IMR-90 (cell line): ENCODE data around the gene EGLN3. TPM values are rescaled to one million over a fixed set of nuclear protein-coding genes. Genes with fewer than 3 reads are reported as not detected.

Experiments used
- ATAC-seq: fragments of 200-7000 bp; cut with Tn5 transposase; 2 replicates; pipeline ENCODE4 v1.9.1; 2020; ENCODE audit warnings: low read depth, mild to moderate bottlenecking, moderate library complexity
- BruUV-seq: library from RNA; stranded (reverse); fragments of 400-500 nt; replicated peaks from 2 replicates; lab custom pipeline; 2021; lab: Mats Ljungman, UMichigan
- CTCF ChIA-PET: fragments of 300-600 bp; formaldehyde crosslinking; extraction: SDS; loops from one replicate; lab custom pipeline; 2021; ENCODE audit warnings: antibody characterized with exemption; lab: Yijun Ruan, JAX
- POLR2A ChIA-PET: fragments of 300-600 bp; sonication (Branson Sonifier 250); formaldehyde crosslinking; loops from one replicate; lab custom pipeline; 2022; ENCODE audit warnings: antibody characterized with exemption; ENCODE audit not compliant: unreplicated experiment; lab: Charles Lee
- DNase-seq: peaks from one replicate; pipeline ENCODE4 v3.0.0; 2013
- H2AFZ ChIP-seq: replicated peaks from 2 replicates; pipeline ENCODE3; 2013; ENCODE audit warnings: low read length, mild to moderate bottlenecking; ENCODE audit not compliant: poor library complexity
- H2AK5ac ChIP-seq: 2 replicates; pipeline ENCODE4 v1.6.1; 2013; ENCODE audit warnings: low read depth, low read length, inconsistent platforms
- H2AK9ac ChIP-seq: replicated peaks from 2 replicates; pipeline ENCODE3; 2013; ENCODE audit warnings: mild to moderate bottlenecking, low read depth, low read length, moderate library complexity; ENCODE audit not compliant: poor library complexity
- H2BK120ac ChIP-seq: 2 replicates; pipeline ENCODE4 v1.6.1; 2013; ENCODE audit warnings: low read depth, low read length, inconsistent platforms
- H2BK15ac ChIP-seq: 3 replicates; pipeline ENCODE4 v1.6.1; 2013; ENCODE audit warnings: low read depth, low read length, inconsistent platforms
- H2BK20ac ChIP-seq: 2 replicates; pipeline ENCODE4 v1.6.1; 2013; ENCODE audit warnings: low read depth, mild to moderate bottlenecking, inconsistent platforms, low read length, moderate library complexity
- H2BK5ac ChIP-seq: 2 replicates; pipeline ENCODE4 v1.6.1; 2013; ENCODE audit warnings: mild to moderate bottlenecking, low read depth, low read length, inconsistent platforms; ENCODE audit not compliant: poor library complexity, severe bottlenecking
- H3K14ac ChIP-seq: replicated peaks from 2 replicates; pipeline ENCODE4 v1.6.1; 2013; ENCODE audit warnings: low read depth, low read length, inconsistent platforms
- H3K18ac ChIP-seq: 2 replicates; pipeline ENCODE4 v1.6.1; 2013; ENCODE audit warnings: low read depth, low read length, control low read depth
- H3K23ac ChIP-seq: 2 replicates; pipeline ENCODE4 v1.6.1; 2013; ENCODE audit warnings: low read depth, low read length, inconsistent platforms
- H3K27ac ChIP-seq: 2 replicates; pipeline ENCODE4 v1.5.1; 2013; ENCODE audit warnings: mild to moderate bottlenecking, control low read depth, low read length; ENCODE audit not compliant: insufficient read depth
- H3K27me3 ChIP-seq: 2 replicates; pipeline ENCODE4 v1.6.1; 2013; ENCODE audit warnings: low read length; ENCODE audit not compliant: control insufficient read depth, insufficient read depth
- H3K36me3 ChIP-seq: 2 replicates; pipeline ENCODE4 v1.6.1; 2013; ENCODE audit warnings: low read length, mixed read lengths; ENCODE audit not compliant: control insufficient read depth, insufficient read depth
- H3K4ac ChIP-seq: 2 replicates; pipeline ENCODE4 v1.6.1; 2013; ENCODE audit warnings: low read depth, low read length, inconsistent platforms
- H3K4me1 ChIP-seq: 2 replicates; pipeline ENCODE4 v1.6.1; 2013; ENCODE audit warnings: low read length, mixed read lengths; ENCODE audit not compliant: control insufficient read depth, insufficient read depth
- H3K4me2 ChIP-seq: 2 replicates; pipeline ENCODE4 v1.6.1; 2013; ENCODE audit warnings: low read depth, mild to moderate bottlenecking, control low read depth, low read length, moderate library complexity
- H3K4me3 ChIP-seq: 2 replicates; pipeline ENCODE4 v1.5.1; 2013; ENCODE audit warnings: low read depth, mild to moderate bottlenecking, control low read depth, low read length, moderate library complexity; ENCODE audit not compliant: insufficient read depth
- H3K56ac ChIP-seq: 2 replicates; pipeline ENCODE4 v1.6.1; 2013; ENCODE audit warnings: low read length, inconsistent platforms; ENCODE audit not compliant: insufficient read depth; ENCODE audit errors: extremely low read depth
- H3K79me1 ChIP-seq, 2 experiments: 2 replicates each; pipeline ENCODE4 v1.6.1; 2013; ENCODE audit warnings: low read length in 2 of 2, inconsistent platforms in 1 of 2, low read depth in 1 of 2
- H3K9ac ChIP-seq: 2 replicates; pipeline ENCODE4 v1.6.1; 2013; ENCODE audit warnings: low read depth, low read length, control low read depth
- H3K9me1 ChIP-seq: 2 replicates; pipeline ENCODE4 v1.6.1; 2013; ENCODE audit warnings: low read length, inconsistent platforms; ENCODE audit not compliant: insufficient read depth
- H3K9me3 ChIP-seq: 2 replicates; pipeline ENCODE4 v1.6.1; 2013; ENCODE audit warnings: low read length; ENCODE audit not compliant: control insufficient read depth, insufficient read depth
- H4K20me1 ChIP-seq: 2 replicates; pipeline ENCODE4 v1.6.1; 2013; ENCODE audit warnings: low read length, inconsistent platforms; ENCODE audit not compliant: insufficient read depth
- H4K5ac ChIP-seq: 2 replicates; pipeline ENCODE4 v1.6.1; 2013; ENCODE audit warnings: mild to moderate bottlenecking, low read depth, low read length, control low read depth
- H4K8ac ChIP-seq, 2 experiments: 2 replicates each; pipeline ENCODE4 v1.6.1; 2013; ENCODE audit warnings: low read depth in 2 of 2, low read length in 2 of 2, control low read depth in 1 of 2, inconsistent platforms in 1 of 2
- H4K91ac ChIP-seq: 2 replicates; pipeline ENCODE4 v1.6.1; 2013; ENCODE audit warnings: low read depth, low read length, inconsistent platforms; ENCODE audit not compliant: insufficient read depth
- BHLHE40 ChIP-seq: fragments of 150-350 bp; IDR thresholded peaks from 2 replicates; pipeline ENCODE4 v1.6.1; 2016; ENCODE audit warnings: mild to moderate bottlenecking, low read depth, low read length
- CEBPB ChIP-seq: IDR thresholded peaks from 2 replicates; pipeline ENCODE4 v1.6.1; 2012; ENCODE audit warnings: low read depth, low read length, improper control_type of control experiment
- CHD1 ChIP-seq: IDR thresholded peaks from 2 replicates; pipeline ENCODE4 v1.6.1; 2012; ENCODE audit warnings: low read depth, low read length, improper control_type of control experiment
- FOS ChIP-seq: fragments of 150-350 bp; IDR thresholded peaks from 2 replicates; pipeline ENCODE4 v1.6.1; 2016; ENCODE audit warnings: low read depth, low read length
- MAFK ChIP-seq: IDR thresholded peaks from 2 replicates; pipeline ENCODE4 v1.6.1; 2012; ENCODE audit warnings: low read depth, low read length, improper control_type of control experiment
- MAZ ChIP-seq: IDR thresholded peaks from 2 replicates; pipeline ENCODE4 v1.6.1; 2012; ENCODE audit warnings: low read depth, mild to moderate bottlenecking, low read length, improper control_type of control experiment, moderate library complexity, borderline replicate concordance
- MXI1 ChIP-seq: IDR thresholded peaks from 2 replicates; pipeline ENCODE4 v1.6.1; 2012; ENCODE audit warnings: low read depth, mild to moderate bottlenecking, low read length, moderate library complexity, borderline replicate concordance
- NFE2L2 ChIP-seq: fragments of 150-350 bp; IDR thresholded peaks from 2 replicates; pipeline ENCODE4 v1.6.1; 2016; ENCODE audit warnings: low read depth, mild to moderate bottlenecking, low read length
- POLR2A ChIP-seq: IDR thresholded peaks from 2 replicates; pipeline ENCODE4 v1.6.1; 2012; ENCODE audit warnings: mild to moderate bottlenecking, low read depth, low read length
- RAD21 ChIP-seq: IDR thresholded peaks from 2 replicates; pipeline ENCODE4 v1.6.1; 2012; ENCODE audit warnings: low read length, improper control_type of control experiment
- RCOR1 ChIP-seq: IDR thresholded peaks from 2 replicates; pipeline ENCODE4 v1.6.1; 2012; ENCODE audit warnings: mild to moderate bottlenecking, low read length, improper control_type of control experiment; ENCODE audit not compliant: insufficient replicate concordance
- RFX5 ChIP-seq: IDR thresholded peaks from 2 replicates; pipeline ENCODE4 v1.8.0; 2012; ENCODE audit warnings: low read depth, mild to moderate bottlenecking, low read length, moderate library complexity
- WGBS, 2 experiments: methylation state at CpG; one replicate each; pipeline versions ENCODE4 v1.1.5 to v1.1.7; 2013; ENCODE audit warnings: missing lambda C conversion rate in 2 of 2; ENCODE audit not compliant: insufficient read length in 1 of 2; ENCODE audit errors: extremely low coverage in 2 of 2; 5-methylcytosine and 5-hydroxymethylcytosine counted together
- dilution Hi-C: fragments of 300-500 bp; cut with HindIII; formaldehyde crosslinking; loops from one replicate; pipeline ENCODE4 v1.14.3; 2018; ENCODE audit warnings: low sequenced_read_pairs; ENCODE audit not compliant: unreplicated experiment
- in situ Hi-C: fragments of 300-500 bp; cut with MboI; formaldehyde crosslinking; loops from 3 replicates; pipeline ENCODE4 v1.14.3; 2019; ENCODE audit warnings: low sequenced_read_pairs, inconsistent platforms, mixed read lengths
- intact Hi-C: fragments of 100-400 bp; cut with micrococcal nuclease; formaldehyde crosslinking; loops from 2 replicates; pipeline ENCODE4 v1.10.0; 2022
- polyA plus RNA-seq, 3 experiments: library from polyadenylated mRNA; depleted of rRNA; stranded (reverse); fragments of >200 nt; gene quantifications; 2 replicates each; pipeline ENCODE4 v1.2.3, GENCODE V29; 2012; ENCODE audit warnings: low replicate concordance in 1 of 3
- total RNA-seq: library from RNA; depleted of rRNA; stranded (reverse); fragments of >200 nt; gene quantifications from 2 replicates; pipeline ENCODE4 v1.2.3, GENCODE V29; 2012
- TF ChIP-seq, protein P1 (sequence below): conservative IDR thresholded peaks from 2 replicates; pipeline ENCODE4 v1.5.1; 2012; ENCODE audit warnings: mild to moderate bottlenecking, low read depth, low read length, improper control_type of control experiment
- TF ChIP-seq, protein P2 (sequence below): fragments of 150-350 bp; IDR thresholded peaks from 2 replicates; pipeline ENCODE4 v1.6.1; 2016; ENCODE audit warnings: low read depth, mild to moderate bottlenecking, low read length, moderate library complexity, borderline replicate concordance

EGLN3 gene
- total and polyA plus RNA-seq, 2 of the 4 experiments (the other 2 are of a cell fraction), result under 0.01 to 0.03 TPM

DNA sequence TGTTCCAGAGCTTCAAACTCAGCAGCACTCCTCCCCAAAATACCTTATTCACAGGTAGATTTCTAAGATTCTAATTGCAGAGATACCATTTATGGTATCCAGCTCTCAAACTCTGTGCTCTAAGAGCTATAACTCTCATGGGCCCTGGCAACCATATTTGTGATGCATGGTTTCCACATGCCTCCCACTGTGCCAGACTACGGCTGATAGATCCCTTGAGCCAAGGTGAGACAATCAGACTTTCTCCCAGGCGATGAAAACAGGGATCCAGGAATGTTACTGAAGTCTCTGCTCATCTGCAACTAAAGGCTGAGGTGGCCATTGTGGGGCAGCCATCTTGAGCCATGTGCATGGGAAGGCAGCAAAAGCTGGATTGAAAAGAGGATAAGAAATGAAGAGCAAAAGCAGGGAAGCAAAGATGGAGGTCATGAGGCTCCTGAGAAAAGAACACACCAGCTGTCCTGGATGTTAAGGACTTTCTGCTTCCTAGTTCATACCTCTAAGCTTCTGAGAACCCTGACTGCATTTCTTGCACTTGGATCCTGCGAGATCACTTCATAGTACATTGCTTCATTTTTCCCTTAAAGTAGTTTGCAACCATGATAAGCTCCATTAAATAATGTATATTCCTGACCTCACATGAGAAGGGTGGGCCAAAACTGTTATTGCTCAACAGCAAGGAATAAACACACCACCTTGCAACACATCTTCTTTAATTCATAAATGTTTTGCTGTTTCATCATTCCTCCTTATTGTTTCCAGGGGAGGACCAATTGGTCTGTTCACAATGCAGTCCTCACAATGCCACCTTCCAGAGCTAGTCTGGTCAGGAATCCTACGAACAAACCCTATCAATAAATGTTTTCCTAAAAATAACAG, 5.4 kb downstream of the EGLN3 start:
- no peak overlapping the region for H3K56ac ChIP-seq
- no peaks in the 10 kb centered on the region for H3K9me3 ChIP-seq
- no peak overlapping the region for H3K9ac ChIP-seq
- H3K4ac ChIP-seq, result no peak overlapping the region
- H4K20me1 ChIP-seq, result no peaks in the 10 kb centered on the region; the same call in 1 of the 2 replicates
- H3K27me3 ChIP-seq, result peaks cover 22% of the 10 kb centered on the region
- intact Hi-C loops (no loop called here), dilution Hi-C loops (no loop called here), in situ Hi-C loops (no loop called here)
- H3K4me2 ChIP-seq, result no peak overlapping the region
- no peak overlapping the region for H3K18ac ChIP-seq
- BruUV-seq, result no TSS peak
- no peak overlapping the region for H4K91ac ChIP-seq
- H2BK20ac ChIP-seq, result no peak overlapping the region
- ChIA-PET POLR2A (interaction anchor here (0.6 kb wide), 1 partner anchor 10 kb away, joined by 4 read pairs; no protein-coding TSS in a partner anchor), CTCF (no interaction called here)
- 40% methylated on average over 1 of the region's 4 CpGs; no CpG with 5 or more reads in 1 of the 2 experiments for WGBS, 2 experiments
- DNase-seq (no peak), ATAC-seq (no peak)
- no peaks in the 10 kb centered on the region for H3K4me1 ChIP-seq
- no peak overlapping the region for H2BK5ac ChIP-seq
- H3K79me1 ChIP-seq, result no peaks in the 10 kb centered on the region
- no peak overlapping the region for H2AFZ ChIP-seq
- no peak overlapping the region for H2AK5ac ChIP-seq
- no peaks in the 10 kb centered on the region for H3K9me1 ChIP-seq
- TF ChIP-seq BHLHE40 (no peak), RCOR1 (no peak), POLR2A (no peak), MXI1 (no peak), RFX5 (no peak), CHD1 (no peak), RAD21 (no peak), CEBPB (no peak), MAFK (no peak), NFE2L2 (no peak), MAZ (no peak), FOS (no peak)
- TF ChIP-seq, protein P1, sequence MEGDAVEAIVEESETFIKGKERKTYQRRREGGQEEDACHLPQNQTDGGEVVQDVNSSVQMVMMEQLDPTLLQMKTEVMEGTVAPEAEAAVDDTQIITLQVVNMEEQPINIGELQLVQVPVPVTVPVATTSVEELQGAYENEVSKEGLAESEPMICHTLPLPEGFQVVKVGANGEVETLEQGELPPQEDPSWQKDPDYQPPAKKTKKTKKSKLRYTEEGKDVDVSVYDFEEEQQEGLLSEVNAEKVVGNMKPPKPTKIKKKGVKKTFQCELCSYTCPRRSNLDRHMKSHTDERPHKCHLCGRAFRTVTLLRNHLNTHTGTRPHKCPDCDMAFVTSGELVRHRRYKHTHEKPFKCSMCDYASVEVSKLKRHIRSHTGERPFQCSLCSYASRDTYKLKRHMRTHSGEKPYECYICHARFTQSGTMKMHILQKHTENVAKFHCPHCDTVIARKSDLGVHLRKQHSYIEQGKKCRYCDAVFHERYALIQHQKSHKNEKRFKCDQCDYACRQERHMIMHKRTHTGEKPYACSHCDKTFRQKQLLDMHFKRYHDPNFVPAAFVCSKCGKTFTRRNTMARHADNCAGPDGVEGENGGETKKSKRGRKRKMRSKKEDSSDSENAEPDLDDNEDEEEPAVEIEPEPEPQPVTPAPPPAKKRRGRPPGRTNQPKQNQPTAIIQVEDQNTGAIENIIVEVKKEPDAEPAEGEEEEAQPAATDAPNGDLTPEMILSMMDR, result no peak
- TF ChIP-seq, protein P2, sequence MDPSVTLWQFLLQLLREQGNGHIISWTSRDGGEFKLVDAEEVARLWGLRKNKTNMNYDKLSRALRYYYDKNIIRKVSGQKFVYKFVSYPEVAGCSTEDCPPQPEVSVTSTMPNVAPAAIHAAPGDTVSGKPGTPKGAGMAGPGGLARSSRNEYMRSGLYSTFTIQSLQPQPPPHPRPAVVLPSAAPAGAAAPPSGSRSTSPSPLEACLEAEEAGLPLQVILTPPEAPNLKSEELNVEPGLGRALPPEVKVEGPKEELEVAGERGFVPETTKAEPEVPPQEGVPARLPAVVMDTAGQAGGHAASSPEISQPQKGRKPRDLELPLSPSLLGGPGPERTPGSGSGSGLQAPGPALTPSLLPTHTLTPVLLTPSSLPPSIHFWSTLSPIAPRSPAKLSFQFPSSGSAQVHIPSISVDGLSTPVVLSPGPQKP, result no peak
- H2BK120ac ChIP-seq, result no peak overlapping the region
- H3K23ac ChIP-seq, result no peak overlapping the region
- no peaks in the 10 kb centered on the region for H3K36me3 ChIP-seq
- H2AK9ac ChIP-seq, result no peak overlapping the region
- no peak overlapping the region for H3K14ac ChIP-seq
- no peak overlapping the region for H2BK15ac ChIP-seq
- no peak overlapping the region for H3K4me3 ChIP-seq
- H4K5ac ChIP-seq, result no peak overlapping the region
- no peak overlapping the region for H3K27ac ChIP-seq
- no peak overlapping the region for H4K8ac ChIP-seq
